Left forelimb (tissue), 1 donor: Measurements from ENCODE around the gene CD300LD.
"Not testable (repeated sequence)": the region's sequence is repeated elsewhere in the genome, so short reads cannot be mapped to it uniquely, and the experiment has no call there.

Experiments used
- DNase-seq: peaks from one replicate; pipeline ENCODE4 v3.0.0-alpha.2; 2018; ENCODE audit warnings: low spot score

Gene CD300LD

DNA sequence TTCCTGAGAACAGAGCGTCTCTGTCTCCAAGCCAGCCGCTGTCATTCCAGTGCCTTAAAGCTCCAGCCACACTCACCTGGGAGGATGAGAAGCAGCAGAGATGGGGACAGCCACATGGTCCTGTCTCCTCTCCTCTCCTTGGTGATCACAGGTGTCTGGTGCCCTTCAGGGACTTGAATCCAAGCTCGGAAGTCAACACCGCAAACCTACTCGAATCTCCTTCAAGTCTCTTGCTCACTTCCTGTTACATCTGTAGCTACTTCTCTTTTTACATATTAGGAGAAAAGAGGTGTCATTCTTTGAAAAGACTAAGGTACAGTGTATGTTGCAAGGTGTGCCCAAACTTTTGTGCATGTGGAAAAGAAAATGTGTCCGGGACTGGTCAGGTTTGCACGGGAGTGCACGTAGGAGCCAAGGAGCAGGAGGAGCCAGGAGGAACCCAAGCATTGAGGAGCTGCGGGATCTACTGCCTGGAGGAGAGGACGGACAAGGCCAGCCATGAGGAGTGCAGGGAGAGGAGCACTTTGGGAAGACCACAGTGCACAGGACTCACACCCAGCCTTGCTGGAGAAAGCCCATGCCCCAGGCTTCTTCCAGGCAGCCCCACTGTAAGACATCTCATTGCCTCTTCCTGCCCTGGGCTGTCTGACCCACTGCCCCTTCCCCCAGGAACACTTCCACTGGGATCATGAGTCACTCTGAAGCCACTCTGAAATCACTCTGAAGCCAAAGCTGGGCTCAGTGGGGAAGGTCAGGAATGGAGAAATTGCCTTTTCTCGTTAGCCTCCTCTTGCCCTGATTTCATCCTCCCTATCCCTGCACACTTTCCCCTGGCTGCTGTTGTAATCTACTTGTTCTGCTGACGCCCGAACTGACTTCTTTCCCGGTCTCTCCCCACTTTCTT is at the start of gene CD300LD:
Gene CD300LD, minus strand, starts transcription at position 197 of the 904 bp plus-strand sequence. Its CDS starts 81 bp downstream, at position 116.
- DNase-seq: no peak

DNA sequence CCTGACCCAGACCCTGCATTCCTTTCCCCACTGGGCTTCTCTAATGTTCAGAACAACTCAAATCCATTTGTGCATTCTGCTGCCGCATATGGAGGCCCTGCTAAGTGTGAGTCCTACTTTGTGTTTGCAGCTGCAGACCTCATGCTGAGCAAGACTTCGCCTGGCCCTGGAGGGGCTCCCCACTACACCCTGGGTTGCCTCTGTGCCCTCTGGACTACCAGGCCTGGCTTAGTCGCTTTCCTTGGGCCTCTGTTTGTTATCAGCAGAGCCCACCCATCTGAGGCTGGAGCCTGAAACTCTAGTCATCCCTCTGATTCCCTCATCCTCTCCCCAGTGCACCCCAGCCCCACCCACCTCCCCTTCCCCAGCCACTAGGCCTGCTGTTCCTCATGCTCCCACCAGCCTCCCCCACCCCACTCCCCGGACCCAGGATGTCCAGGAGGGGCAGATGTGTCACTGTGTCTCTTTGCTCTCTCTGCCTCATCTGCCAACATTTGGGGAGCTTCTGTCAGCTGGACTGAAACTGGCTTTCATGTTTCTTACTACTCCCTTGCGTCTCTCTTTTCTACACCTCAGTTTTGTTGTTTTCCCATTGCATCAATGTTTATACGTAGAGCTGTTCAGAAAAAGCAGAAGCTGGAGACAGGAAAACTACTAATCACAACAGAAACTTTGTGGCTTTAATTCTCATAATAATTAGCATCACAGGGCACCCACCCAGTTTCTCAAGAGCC is 49.3 kb upstream of the CD300LD start:
- no peak for DNase-seq

DNA sequence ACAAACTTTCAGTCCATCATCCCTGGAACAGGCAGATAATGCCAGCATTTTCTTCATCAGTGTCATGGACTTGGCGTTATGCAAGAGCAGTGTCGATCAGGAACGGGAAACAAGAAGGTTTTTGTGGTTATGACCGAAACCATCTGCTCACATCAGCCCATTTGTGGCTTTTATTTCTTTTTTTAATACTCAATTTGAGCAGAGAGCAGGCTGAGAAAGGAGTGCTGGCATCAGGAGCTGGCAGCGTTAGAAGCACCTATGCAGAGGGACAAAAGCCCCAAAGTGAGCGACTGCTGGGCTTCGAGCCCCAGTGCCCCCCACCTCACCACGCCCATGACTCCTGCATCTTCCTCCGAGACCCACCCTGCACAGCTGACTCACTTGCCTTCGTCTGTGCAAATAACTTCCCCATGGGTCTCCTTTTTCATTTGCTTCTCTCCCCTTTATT is 47.6 kb upstream of the CD300LD start:
- DNase-seq: no peak

DNA sequence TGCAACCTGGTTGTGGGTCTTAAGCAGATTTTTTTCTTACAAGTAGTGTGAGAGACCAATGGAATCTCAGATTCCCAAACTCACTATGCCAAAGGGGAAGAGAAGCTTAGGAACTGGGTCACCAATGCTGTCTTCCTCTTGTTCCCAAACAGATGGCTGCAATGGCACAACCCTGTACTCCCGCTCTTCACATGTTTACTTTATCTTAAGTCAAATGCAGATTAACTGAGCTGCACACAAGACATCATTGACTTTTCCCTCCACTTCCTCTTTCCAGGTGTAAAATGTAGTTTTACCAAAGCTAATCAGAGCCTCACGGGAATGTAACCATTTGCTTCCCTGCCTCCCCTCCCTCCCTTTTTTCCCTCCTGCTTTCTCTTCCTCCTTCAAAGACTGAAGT is 45.8 kb upstream of the CD300LD start:
- no peak for DNase-seq

DNA sequence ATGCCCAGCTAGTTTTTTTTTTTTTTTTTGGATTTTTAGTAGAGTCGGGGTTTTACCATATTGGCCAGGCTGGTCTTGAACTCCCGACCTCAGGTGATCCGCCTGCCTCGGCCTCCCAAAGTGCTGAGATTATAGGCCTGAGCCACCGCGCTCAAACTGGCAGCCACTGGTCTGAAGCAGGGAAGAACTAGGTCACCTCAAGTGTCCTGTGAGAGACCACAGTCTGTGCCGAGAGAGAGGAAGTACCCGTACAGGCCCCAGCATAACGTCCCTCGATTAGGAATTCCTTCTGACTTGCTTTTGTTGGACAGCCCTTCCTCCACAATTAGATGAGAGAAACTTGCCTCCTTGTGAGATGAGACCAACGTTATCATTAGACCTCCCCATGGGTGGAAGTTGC is 45.2 kb upstream of the CD300LD start:
- no peak for DNase-seq

DNA sequence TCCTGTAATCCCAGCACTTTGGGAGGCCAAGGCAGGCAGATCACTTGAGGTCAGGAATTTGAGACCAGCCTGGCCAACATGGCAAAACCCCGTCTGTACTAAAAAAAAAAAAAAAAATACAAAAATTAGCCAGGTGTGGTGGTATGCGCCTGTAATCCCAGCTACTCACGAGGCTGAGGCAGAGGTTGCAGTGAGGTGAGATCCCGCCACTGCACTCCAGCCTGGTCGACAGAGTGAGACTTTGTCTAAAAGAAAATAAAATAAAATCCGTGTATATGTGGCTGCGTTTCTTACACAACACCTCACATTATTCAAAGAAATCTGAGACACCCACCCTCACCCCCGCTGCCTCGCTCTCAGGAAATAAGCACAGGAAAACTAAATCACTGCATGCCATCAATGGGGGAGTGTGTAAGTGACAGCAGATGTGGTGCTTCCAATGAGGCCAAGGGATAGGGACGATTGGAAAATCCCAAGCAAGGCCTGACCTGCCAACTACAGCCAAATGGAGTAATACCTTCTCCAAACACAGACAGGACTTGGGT is 44.5 kb upstream of the CD300LD start:
- not testable (repeated sequence) for DNase-seq

DNA sequence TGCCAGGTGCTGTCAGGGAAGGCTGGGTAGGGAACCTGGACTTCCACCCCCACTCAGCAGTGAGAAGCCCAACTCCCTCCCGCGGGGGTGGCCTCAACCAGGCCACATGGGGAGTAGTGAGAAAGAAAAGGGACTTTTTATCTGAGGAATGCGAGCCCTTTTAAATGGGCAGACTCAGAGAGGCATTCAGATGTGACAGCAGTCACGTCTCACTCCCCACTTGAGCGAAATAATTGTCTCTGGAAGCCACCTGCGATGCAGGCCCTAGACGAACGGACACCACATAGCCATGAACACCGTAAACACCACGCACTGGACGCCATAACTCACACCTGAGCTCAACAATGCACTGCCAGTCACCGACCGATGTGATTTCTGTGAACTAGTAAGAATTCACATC is 43.3 kb upstream of the CD300LD start:
- DNase-seq: no peak

DNA sequence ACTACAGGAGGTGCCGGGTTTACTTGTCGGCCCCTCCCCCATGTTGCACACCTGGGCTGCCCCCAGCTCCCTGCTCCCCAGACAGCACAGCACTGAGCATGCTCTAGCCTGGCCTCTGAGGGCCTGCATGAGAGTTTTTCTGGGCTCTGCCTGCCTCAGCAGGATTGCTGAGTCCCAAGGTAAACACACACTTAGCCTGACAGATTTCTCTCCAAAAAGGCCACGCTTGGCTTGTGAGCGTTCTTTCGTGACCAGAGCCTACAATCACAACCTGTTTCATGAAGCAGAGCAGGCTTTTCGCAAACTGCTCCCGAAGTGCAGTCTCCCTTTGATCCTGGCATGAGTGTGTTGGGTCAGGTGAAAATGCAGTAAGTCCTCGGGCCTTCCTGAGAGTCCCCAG is 41.2 kb upstream of the CD300LD start:
- DNase-seq: no peak

DNA sequence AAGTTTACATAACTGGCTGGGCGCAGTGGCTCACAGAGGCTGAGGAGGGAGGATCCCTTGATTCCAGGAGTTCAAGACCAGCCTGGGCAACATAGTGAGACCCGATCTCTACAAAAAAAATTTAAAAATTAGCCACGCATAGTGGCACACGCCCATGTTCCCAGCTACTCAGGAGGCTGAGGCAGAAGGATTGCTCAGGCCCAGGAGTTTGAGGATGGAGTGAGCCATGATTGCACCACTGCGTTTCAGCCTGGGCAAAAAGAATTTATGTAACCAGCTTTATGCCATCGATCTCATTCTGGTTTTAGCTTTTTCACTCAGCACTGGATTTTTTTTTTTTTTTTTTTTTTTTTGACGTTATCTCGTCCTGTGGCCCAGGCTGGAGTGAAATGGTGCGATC is 40.5 kb upstream of the CD300LD start:
- no peak for DNase-seq

DNA sequence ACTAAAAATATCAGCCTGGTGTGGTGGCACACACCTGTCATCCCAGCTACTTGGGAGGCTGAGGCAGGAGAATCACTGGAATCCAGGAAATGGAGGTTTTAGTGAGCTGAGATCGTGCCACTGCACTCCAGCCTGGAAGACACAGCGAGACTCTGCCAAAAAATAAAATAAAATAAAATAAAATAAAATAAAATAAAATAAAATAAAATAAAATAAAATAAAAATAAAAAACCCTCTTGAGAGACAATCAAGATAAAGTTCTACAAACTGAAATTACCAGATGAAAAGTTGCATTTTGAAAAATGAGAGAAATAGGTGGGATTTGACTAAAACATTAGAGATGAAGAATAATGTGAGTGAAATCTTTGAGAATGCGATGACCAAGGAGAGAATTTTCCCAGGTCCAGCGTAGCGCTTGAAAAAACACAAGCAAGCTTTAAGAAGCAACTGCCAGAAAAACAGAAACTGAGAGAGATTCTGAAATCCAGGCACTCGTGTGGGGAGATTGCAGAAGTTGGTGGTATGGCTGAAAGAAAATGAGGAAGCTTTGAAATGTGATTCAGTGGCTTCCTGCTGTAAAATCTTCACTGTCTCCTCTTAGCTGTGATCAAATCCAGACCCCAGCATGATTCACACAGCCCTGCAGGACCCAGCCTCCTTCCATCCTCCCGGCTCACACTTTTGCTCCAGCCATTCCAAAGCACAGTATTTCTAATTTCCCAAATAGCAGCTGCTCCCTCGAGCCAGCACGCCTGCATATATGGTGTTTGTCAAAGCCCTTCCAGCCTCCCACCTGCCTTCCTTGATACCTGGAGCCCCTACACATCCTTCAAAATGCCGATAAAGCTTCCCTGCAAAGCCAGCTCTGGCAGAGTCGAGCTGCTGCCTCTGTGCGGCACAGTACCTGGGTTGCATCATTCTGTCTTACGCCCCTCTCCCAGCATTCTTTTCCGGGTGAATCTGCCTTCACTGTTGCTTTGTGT is 39.7 kb upstream of the CD300LD start:
- DNase-seq: no peak

DNA sequence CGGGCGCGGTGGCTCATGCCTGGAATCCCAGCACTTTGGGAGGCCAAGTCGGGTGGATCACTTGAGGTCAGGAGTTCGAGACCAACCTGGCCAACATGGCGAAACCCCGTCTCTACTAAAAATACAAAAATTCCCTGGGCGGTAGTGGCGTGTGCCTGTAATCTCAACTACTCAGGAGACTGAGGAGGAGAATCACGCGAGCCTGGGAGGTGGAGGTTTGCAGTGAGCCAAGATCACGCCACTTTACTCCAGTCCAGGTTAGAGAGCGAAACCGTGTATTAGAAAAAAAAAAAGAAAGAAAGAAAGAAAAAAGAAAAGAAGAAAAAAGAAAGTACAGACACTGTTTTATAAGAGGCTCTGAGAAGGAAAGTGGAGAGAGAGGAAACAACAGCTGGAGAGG is 38.2 kb upstream of the CD300LD start:
- not testable (repeated sequence) for DNase-seq

DNA sequence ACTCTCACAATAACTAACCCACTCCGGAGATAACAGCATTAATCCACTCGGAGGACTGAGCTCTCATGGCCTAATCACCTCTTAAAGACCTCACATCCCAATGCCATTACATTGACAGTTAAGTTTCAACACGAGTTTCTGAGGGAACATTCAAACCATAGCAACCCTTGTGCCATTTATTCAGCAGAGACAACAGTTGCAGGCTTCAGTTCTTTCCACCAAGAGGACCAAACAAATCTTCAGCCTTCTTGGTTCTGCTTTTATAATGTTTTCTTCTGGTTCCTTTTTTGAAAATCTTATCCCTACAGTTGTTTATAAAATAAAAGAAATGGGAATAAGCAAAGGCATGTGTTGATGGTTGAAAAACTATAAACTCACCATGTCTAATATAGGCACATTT is 33.6 kb upstream of the CD300LD start:
- DNase-seq: no peak

DNA sequence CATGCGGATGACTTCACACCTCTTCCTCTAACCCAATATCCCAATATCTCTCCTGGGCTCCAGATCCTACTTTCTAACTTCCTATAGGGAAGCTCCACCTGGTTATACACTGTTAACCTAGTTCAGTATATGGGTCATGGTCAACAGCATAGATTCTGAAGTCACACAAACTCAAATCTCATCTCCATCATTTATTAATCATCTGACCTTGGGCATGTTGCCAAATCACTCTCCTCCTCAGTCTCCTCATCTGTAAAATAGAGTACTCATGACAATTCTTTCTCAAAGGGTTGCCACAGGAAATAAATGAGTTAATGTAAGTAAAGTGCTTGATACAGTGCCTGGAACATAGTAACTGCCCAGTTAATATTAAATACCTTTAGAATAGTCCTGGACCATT is 32.0 kb upstream of the CD300LD start:
- no peak for DNase-seq

DNA sequence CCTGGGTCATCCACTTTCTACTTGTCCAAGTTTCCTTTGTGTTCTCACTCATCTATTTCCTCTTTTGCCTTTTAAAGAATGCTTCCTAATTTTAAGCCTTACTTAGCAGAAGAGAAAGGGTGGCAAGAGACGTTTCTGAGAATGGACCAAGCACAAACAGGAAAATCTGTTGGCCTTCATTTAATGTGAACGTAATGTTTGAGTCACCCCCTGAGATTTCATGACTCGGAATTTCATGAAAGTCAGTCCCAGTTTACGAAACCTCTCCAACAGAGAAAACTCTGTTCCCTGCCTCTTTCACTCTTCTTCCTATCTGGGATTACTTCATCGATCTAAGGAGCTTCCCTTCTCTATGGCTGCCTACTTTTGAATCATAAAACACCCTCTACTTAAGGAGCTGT is 31.6 kb upstream of the CD300LD start, which contains the start of gene CD300E:
Gene CD300E, minus strand, starts transcription at position 46 of the 401 bp plus-strand sequence. CDS start 117 bp downstream, outside the sequence.
- DNase-seq: no peak

DNA sequence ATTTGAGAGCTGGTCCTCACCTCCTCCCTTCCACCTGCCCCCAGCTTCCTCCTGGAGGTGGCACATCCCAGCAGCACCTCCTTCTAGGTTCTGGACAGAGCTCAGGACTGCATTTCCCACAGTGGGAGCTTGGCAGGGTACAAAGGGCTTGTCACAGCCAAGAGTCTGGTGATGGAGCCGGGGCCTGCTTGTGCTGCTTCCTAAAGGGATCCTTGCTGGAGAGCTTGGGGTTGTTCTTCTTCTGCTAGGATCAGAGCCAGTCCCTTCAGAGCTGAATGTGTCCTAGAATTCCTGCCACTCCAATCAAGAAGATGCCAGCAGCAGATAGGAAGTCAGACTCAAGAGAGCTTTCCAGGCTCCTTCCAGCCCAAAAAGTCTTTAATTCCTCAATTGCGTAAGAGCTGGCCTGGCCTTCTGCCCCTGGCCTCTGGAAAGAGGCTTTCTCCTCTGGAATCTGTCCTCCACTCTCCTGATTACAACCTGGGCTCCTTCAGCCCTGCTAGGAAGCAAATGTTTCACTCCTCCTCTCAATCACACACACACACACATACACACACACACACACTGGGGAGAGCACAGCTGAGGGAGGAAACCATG is 27.1 kb upstream of the CD300LD start:
- DNase-seq: no peak

DNA sequence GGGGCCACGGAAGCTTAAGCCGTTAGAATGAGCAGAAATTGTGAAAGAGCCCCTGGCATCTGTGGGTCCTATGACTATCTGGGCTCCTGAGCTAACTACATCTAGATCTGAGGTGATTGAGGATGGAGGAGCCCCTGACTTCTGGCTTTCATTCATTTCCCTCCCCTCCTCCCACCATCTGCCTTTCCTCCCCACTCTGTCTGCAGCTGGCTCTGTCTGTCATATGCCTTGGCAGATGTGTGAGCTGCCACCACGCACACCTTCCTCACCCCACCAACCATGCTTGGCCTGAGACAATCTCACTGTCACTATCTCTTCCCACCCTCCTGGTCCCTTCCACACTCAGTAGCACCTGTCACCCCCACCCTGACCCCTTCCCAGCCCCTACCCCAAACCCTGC is 26.4 kb upstream of the CD300LD start:
- DNase-seq: no peak

DNA sequence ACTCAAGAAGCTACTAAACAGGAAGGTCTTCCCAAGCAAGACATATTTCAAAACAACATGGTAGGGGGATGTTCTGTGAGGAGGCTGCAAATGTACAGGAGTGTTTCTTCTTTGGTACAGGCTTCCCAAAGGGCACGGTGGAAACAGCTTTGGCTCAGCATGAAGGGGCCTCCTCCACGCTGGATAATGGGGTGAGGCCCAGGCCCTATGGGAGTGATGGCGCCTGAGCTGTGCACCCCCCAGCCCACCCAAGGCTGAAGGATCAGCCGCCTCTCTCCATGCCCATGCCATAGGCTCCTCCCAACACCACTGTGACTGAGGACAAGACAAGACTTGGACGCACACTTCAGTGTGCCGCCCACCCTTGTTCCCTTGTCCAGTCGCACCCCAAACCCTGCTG is 24.6 kb upstream of the CD300LD start:
- no peak for DNase-seq

DNA sequence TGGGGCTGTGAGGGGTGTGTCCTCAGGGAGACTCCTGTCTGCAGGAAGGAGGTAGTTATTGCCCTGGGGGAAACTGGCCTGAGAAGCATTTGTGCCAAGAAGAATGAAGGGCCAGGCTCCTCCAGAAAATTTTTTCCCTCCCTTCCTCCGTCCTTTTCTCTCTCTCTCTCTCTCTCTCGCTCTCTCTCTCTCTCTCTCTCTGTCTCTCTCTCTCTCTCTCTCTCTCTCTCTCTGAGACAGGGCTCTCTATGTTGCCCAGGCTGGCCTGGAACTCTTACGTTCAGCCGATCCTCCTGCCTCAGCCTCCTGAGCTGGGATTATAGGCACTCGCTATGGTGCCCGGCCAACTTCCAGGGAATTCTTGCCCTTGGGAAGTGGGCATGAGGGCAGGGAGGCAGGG is 20.0 kb upstream of the CD300LD start:
- no peak for DNase-seq

DNA sequence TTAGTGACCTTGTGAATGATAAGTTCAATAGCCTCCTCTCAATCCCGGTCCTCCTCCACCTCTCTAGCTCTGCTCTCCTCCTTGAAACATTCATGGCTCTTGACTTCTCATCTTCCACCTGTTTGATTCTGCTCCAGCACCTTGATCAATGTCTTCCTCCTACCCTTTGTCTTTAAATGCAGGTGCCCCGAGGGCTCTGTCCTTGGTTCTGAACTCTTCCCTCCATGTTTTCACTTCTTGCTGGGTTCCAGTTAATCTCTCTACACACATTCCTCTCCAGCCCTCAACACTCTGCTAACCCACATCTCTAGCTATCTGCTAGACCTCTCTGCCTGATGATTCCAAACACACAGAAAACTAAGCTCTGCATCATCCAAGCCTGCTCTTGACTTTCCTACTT is 18.0 kb upstream of the CD300LD start:
- no peak for DNase-seq

DNA sequence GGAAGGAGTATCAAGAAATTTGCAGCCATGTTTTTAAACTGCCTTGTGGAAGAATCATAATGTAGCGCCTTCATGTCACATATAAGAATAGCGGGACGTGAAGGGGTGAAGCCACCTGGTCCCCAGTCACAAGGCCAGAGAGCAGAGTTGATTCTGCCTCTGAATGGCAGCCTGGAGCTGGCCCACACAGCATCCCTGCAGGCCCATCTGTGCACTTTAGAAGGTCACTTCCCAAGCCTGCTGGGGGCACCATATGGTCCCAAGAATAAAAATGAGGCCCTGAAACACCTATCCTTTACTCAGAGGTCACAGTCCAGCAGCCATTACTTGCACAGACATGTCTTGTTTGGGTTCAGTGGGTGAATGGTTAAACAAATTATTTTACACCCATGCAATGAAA is 16.4 kb upstream of the CD300LD start:
- DNase-seq: no peak

DNA sequence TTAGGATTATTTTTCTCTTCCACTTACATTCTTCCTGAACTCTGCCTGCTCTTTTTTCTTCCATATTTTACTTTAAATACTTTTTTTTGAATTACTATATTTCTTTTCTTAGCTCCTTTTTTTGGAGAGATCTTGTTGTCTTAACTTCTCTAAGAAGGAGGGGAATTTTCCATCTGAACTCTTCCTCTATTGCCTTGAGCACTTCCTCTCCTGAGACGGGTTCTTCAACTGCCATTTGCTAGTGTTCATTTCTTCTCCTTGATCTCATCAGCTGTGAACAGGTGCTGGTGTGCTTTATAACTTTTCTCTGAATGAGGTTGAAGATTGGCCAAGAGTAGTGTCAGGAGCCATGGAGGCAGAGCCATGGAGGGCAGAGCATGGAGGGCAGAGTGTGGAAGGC is 15.1 kb upstream of the CD300LD start:
- no peak for DNase-seq
